GM23338 (cell line): ENCODE data around the gene NT5DC3. TPM values are rescaled to one million over a fixed set of nuclear protein-coding genes. Genes with fewer than 3 reads are reported as not detected.

Experiments
- ATAC-seq: fragments of 200-7000 bp; cut with Tn5 transposase; 3 replicates; pipeline ENCODE4 v1.9.1; 2020
- DNase-seq: peaks from one replicate; pipeline ENCODE4 v3.0.0-alpha.2; 2015; ENCODE audit warnings: low spot score
- H2AFZ ChIP-seq: fragments of 200-600 bp; sonication (generic); 2 replicates; pipeline ENCODE4 v1.8.0; 2016; ENCODE audit warnings: antibody characterized with exemption, mild to moderate bottlenecking, moderate library complexity
- H3F3A ChIP-seq: fragments of 200-600 bp; sonication (generic); replicated peaks from 2 replicates; pipeline ENCODE4 v1.8.0; 2017; ENCODE audit warnings: antibody characterized with exemption, mixed run types, low read depth
- H3K27ac ChIP-seq: fragments of 200-600 bp; sonication (generic); 2 replicates; pipeline ENCODE4 v1.6.1; 2016; ENCODE audit warnings: low read depth
- H3K27me3 ChIP-seq: fragments of 200-600 bp; sonication (generic); 2 replicates; pipeline ENCODE4 v1.8.0; 2016; ENCODE audit warnings: mild to moderate bottlenecking, mixed run types, moderate library complexity; ENCODE audit not compliant: insufficient read depth
- H3K36me3 ChIP-seq: fragments of 200-600 bp; sonication (generic); 2 replicates; pipeline ENCODE4 v1.8.0; 2016; ENCODE audit warnings: mild to moderate bottlenecking; ENCODE audit not compliant: insufficient read depth
- H3K4me1 ChIP-seq: fragments of 200-600 bp; sonication (generic); 2 replicates; pipeline ENCODE4 v1.8.0; 2016; ENCODE audit warnings: mild to moderate bottlenecking, moderate library complexity; ENCODE audit not compliant: insufficient read depth
- H3K4me2 ChIP-seq: fragments of 200-600 bp; sonication (generic); 2 replicates; pipeline ENCODE4 v1.7.1; 2017; ENCODE audit warnings: mixed run types
- H3K4me3 ChIP-seq: fragments of 200-600 bp; sonication (generic); 2 replicates; pipeline ENCODE4 v1.6.1; 2016; ENCODE audit warnings: mixed run types
- H3K79me2 ChIP-seq: fragments of 200-600 bp; sonication (generic); replicated peaks from 2 replicates; pipeline ENCODE4 v1.8.0; 2017; ENCODE audit warnings: mild to moderate bottlenecking; ENCODE audit not compliant: insufficient read depth
- H3K9me2 ChIP-seq: fragments of 200-600 bp; sonication (generic); 2 replicates; pipeline ENCODE4 v1.8.0; 2017; ENCODE audit not compliant: insufficient read depth
- H4K20me1 ChIP-seq: fragments of 200-600 bp; sonication (generic); replicated peaks from 2 replicates; pipeline ENCODE4 v1.8.0; 2017; ENCODE audit warnings: mild to moderate bottlenecking; ENCODE audit not compliant: insufficient read depth
- H3K27ac Mint-ChIP-seq: 2 replicates; pipeline ENCODE4 v1.8.0; 2020; ENCODE audit warnings: inconsistent platforms, mild to moderate bottlenecking, moderate library complexity, mixed read lengths
- H3K27me3 Mint-ChIP-seq: 3 replicates; pipeline ENCODE4 v1.8.0; 2022; ENCODE audit warnings: low read depth, mild to moderate bottlenecking, moderate library complexity, mixed read lengths, inconsistent platforms; ENCODE audit not compliant: insufficient read depth, poor library complexity
- H3K36me3 Mint-ChIP-seq: 3 replicates; pipeline ENCODE4 v1.8.0; 2021; ENCODE audit warnings: low read depth, mild to moderate bottlenecking, inconsistent platforms, moderate library complexity, mixed read lengths
- H3K4me1 Mint-ChIP-seq: 3 replicates; pipeline ENCODE4 v1.8.0; 2020; ENCODE audit warnings: mild to moderate bottlenecking, inconsistent platforms, mixed read lengths
- H3K4me3 Mint-ChIP-seq: 3 replicates; pipeline ENCODE4 v1.8.0; 2021; ENCODE audit warnings: moderate library complexity, mild to moderate bottlenecking, inconsistent platforms, mixed read lengths
- H3K9me3 Mint-ChIP-seq: 3 replicates; pipeline ENCODE4 v1.8.0; 2020; ENCODE audit warnings: moderate library complexity, mild to moderate bottlenecking, inconsistent platforms, mixed read lengths
- CREB1 ChIP-seq: fragments of 250-450 bp; sonication (Bioruptor Pico); IDR thresholded peaks from 2 replicates; pipeline ENCODE4 v1.5.0; 2020; ENCODE audit warnings: low read depth, mild to moderate bottlenecking, moderate library complexity
- EZH2 ChIP-seq: fragments of 200-600 bp; sonication (generic); IDR thresholded peaks from one replicate; pipeline ENCODE4 v1.8.0; 2017; ENCODE audit warnings: antibody characterized with exemption, mild to moderate bottlenecking, low read depth; ENCODE audit not compliant: unreplicated experiment
- EZH2phosphoT487 ChIP-seq: fragments of 200-600 bp; sonication (generic); IDR thresholded peaks from one replicate; pipeline ENCODE4 v1.8.1; 2018; ENCODE audit warnings: antibody characterized with exemption; ENCODE audit not compliant: unreplicated experiment
- JUNB ChIP-seq: IDR thresholded peaks from one replicate; pipeline ENCODE4 v1.6.1; 2016; ENCODE audit warnings: antibody characterized with exemption; ENCODE audit not compliant: unreplicated experiment
- NANOG ChIP-seq: IDR thresholded peaks from 2 replicates; pipeline ENCODE4 v1.6.1; 2016; ENCODE audit warnings: antibody characterized with exemption, borderline replicate concordance
- POLR2AphosphoS5 ChIP-seq: IDR thresholded peaks from 2 replicates; pipeline ENCODE4 v1.6.1; 2016; ENCODE audit warnings: antibody characterized with exemption, low read depth
- REST ChIP-seq: IDR thresholded peaks from one replicate; pipeline ENCODE4 v1.6.1; 2018; ENCODE audit warnings: antibody characterized with exemption; ENCODE audit not compliant: unreplicated experiment
- STAT1 ChIP-seq: IDR thresholded peaks from one replicate; pipeline ENCODE4 v1.6.1; 2016; ENCODE audit warnings: antibody characterized with exemption; ENCODE audit not compliant: unreplicated experiment
- ZNF114 ChIP-seq: fragments of 250-450 bp; sonication (Bioruptor Pico); IDR thresholded peaks from 2 replicates; pipeline ENCODE4 v1.5.0; 2020; ENCODE audit warnings: mild to moderate bottlenecking, moderate library complexity
- ZNF331 ChIP-seq: fragments of 250-450 bp; sonication (Bioruptor Pico); IDR thresholded peaks from 2 replicates; pipeline ENCODE4 v1.5.0; 2020; ENCODE audit warnings: low read depth, mild to moderate bottlenecking, moderate library complexity
- polyA plus RNA-seq: library from polyadenylated mRNA; unstranded; fragments of >200 nt; fragmentation: Nextera tagmentation; extraction: Ambion mirVana; gene quantifications from 2 replicates; pipeline ENCODE4 v1.2.1, GENCODE V29; 2016
- total RNA-seq: library from RNA; depleted of rRNA; stranded (reverse); fragments of >200 nt; shearing (Covaris generic); gene quantifications from 2 replicates; pipeline ENCODE4 v1.2.3, GENCODE V29; 2014
- TF ChIP-seq, protein P1 (sequence below): IDR thresholded peaks from 2 replicates; pipeline ENCODE4 v1.6.1; 2016; ENCODE audit warnings: antibody characterized with exemption
- TF ChIP-seq, protein P2 (sequence below), 2 experiments: fragments of 200-600 bp in 1 of 2; sonication (generic) in 1 of 2; conservative IDR thresholded peaks; 2 replicates each; pipeline versions ENCODE4 v1.5.1 to v1.6.1; 2016 to 2017; ENCODE audit warnings: antibody characterized with exemption in 2 of 2, low read depth in 2 of 2, mild to moderate bottlenecking in 2 of 2, moderate library complexity in 1 of 2

The NT5DC3 gene
- total and polyA plus RNA-seq, 2 experiments from 2014 or later = 2.2 to 12.5 TPM

DNA sequence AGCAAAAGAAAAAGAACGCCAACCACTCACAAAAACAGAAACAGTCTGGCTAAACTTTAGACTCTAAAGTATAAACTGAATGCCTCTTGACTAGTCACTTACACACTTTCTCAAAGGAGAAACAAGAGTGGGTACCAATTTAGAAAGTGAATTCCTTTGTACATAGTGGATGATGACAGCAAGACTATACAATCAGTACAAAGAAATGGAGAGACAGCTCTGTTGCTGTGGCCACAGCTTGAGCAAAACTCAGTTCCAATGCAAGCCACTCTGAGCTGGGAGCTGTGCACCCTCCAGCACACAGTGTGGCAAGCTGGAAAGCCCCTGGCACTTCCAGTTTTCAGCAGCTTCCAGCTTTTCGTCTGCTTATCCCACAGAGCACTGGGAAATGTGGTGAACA is 21.7 kb downstream of the NT5DC3 start:
- Histone ChIP-seq H3K4me2 (no peak overlapping the region), H3K36me3 (no peaks in the 10 kb centered on the region), H3F3A (no peaks in the 10 kb centered on the region), H3K79me2 (peaks cover 33% of the 10 kb centered on the region), H3K9me2 (no peaks in the 10 kb centered on the region), H4K20me1 (0 out of 2 replicates have a peak, but pooled peaks cover 10% of the 10 kb centered on the region), H3K4me1 (no peaks in the 10 kb centered on the region), H3K27ac (no peak overlapping the region), H2AFZ (no peak overlapping the region), H3K27me3 (no peaks in the 10 kb centered on the region), H3K4me3 (no peak overlapping the region)
- no peak for ATAC-seq
- Mint-ChIP-seq H3K9me3 (peaks cover 3% of the 10 kb centered on the region; the same call in 2 of the 3 replicates), H3K27me3 (peaks cover 2% of the 10 kb centered on the region), H3K4me3 (no peak overlapping the region), H3K4me1 (no peaks in the 10 kb centered on the region), H3K27ac (no peak overlapping the region), H3K36me3 (peaks cover 15% of the 10 kb centered on the region)
- TF ChIP-seq CREB1 (CRISPR knock-in tag) (no peak), POLR2AphosphoS5 (no peak), ZNF331 (CRISPR knock-in tag) (no peak), JUNB (no peak)
- TF ChIP-seq, protein P1, sequence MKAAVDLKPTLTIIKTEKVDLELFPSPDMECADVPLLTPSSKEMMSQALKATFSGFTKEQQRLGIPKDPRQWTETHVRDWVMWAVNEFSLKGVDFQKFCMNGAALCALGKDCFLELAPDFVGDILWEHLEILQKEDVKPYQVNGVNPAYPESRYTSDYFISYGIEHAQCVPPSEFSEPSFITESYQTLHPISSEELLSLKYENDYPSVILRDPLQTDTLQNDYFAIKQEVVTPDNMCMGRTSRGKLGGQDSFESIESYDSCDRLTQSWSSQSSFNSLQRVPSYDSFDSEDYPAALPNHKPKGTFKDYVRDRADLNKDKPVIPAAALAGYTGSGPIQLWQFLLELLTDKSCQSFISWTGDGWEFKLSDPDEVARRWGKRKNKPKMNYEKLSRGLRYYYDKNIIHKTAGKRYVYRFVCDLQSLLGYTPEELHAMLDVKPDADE = no peak
- no peak for DNase-seq

- TF ChIP-seq CREB1 (CRISPR knock-in tag) (no peak), REST (no peak), EZH2 (no peak), STAT1 (no peak), POLR2AphosphoS5 (no peak), ZNF114 (CRISPR knock-in tag) (no peak), JUNB (no peak), NANOG (no peak), ZNF331 (CRISPR knock-in tag) (no peak), EZH2phosphoT487 (no peak)
- TF ChIP-seq, protein P1 = no peak
- TF ChIP-seq, protein P2, sequence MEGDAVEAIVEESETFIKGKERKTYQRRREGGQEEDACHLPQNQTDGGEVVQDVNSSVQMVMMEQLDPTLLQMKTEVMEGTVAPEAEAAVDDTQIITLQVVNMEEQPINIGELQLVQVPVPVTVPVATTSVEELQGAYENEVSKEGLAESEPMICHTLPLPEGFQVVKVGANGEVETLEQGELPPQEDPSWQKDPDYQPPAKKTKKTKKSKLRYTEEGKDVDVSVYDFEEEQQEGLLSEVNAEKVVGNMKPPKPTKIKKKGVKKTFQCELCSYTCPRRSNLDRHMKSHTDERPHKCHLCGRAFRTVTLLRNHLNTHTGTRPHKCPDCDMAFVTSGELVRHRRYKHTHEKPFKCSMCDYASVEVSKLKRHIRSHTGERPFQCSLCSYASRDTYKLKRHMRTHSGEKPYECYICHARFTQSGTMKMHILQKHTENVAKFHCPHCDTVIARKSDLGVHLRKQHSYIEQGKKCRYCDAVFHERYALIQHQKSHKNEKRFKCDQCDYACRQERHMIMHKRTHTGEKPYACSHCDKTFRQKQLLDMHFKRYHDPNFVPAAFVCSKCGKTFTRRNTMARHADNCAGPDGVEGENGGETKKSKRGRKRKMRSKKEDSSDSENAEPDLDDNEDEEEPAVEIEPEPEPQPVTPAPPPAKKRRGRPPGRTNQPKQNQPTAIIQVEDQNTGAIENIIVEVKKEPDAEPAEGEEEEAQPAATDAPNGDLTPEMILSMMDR (conservative IDR thresholded peaks at IDR 0.05; ENCODE audit: low read depth in 2 of 2) = no peak
- H3K4me1 Mint-ChIP-seq = no peaks in the 10 kb centered on the region
- H3K9me3 Mint-ChIP-seq = peaks cover 3% of the 10 kb centered on the region; the same call in 2 of the 3 replicates
- H3K4me3 Mint-ChIP-seq = no peak overlapping the region
- ATAC-seq (no peak; the same call in 2 of the 3 replicates), DNase-seq (no peak)
- Histone ChIP-seq H3K27me3 (no peaks in the 10 kb centered on the region), H3K4me1 (no peaks in the 10 kb centered on the region), H3K36me3 (no peaks in the 10 kb centered on the region), H4K20me1 (0 out of 2 replicates have a peak, but pooled peaks cover 10% of the 10 kb centered on the region), H3K4me2 (no peak overlapping the region), H3K9me2 (no peaks in the 10 kb centered on the region), H3K27ac (no peak overlapping the region), H3K79me2 (peaks cover 33% of the 10 kb centered on the region), H3F3A (no peaks in the 10 kb centered on the region), H3K4me3 (no peak overlapping the region), H2AFZ (no peak overlapping the region)
- peaks cover 2% of the 10 kb centered on the region for H3K27me3 Mint-ChIP-seq
- no peak overlapping the region for H3K27ac Mint-ChIP-seq
- H3K36me3 Mint-ChIP-seq = peaks cover 15% of the 10 kb centered on the region
These were observed 23.2 kb downstream of the NT5DC3 start for GRCh38 chr12:103817791-103818190.
